ENCODE data around the gene ID3.

Gene ID3

GRCh38 chr1:23555270-23555985 is 3.9 kb downstream of the ID3 start:
- in situ Hi-C loops (cut with MboI; ENCODE audit: low pct_unique_long_range_greater_than_20kb, low sequenced_read_pairs, unreplicated experiment) = no loop called here
- TF ChIP-seq CTCF (IDR thresholded peaks at IDR 0.05; ENCODE audit: extremely low read depth, insufficient read depth, missing control alignments) = no peak
- DNase-seq (ENCODE audit: low spot score) = no peak

- peak; percentile 52 for TF ChIP-seq CTCF (IDR thresholded peaks at IDR 0.05; ENCODE audit: extremely low read depth, insufficient read depth, missing control alignments)
- in situ Hi-C loops (cut with MboI; ENCODE audit: low pct_unique_long_range_greater_than_20kb, low sequenced_read_pairs, unreplicated experiment) = no loop called here
- DNase-seq (ENCODE audit: low spot score) = peak; percentile 94
Measured at GRCh38 chr1:23554481-23555269, 4.6 kb downstream of the ID3 start.

- DNase-seq (ENCODE audit: low spot score) = no peak
- in situ Hi-C loops (cut with MboI; ENCODE audit: low pct_unique_long_range_greater_than_20kb, low sequenced_read_pairs, unreplicated experiment) = no loop called here
Measured at GRCh38 chr1:23554127-23554480, 5.2 kb downstream of the ID3 start.

GRCh38 chr1:23553231-23554126 is 5.8 kb downstream of the ID3 start:
- TF ChIP-seq CTCF (IDR thresholded peaks at IDR 0.05; ENCODE audit: extremely low read depth, insufficient read depth, missing control alignments) = no peak
- in situ Hi-C loops (cut with MboI; ENCODE audit: low pct_unique_long_range_greater_than_20kb, low sequenced_read_pairs, unreplicated experiment) = no loop called here
- DNase-seq (ENCODE audit: low spot score) = no peak

More at GRCh38 chr1:23554127-23554480, 5.2 kb downstream of the ID3 start:
- TF ChIP-seq CTCF (IDR thresholded peaks at IDR 0.05; ENCODE audit: extremely low read depth, insufficient read depth, missing control alignments) = no peak

GRCh38 chr1:23551849-23552248 is 7.5 kb downstream of the ID3 start:
- in situ Hi-C loops (cut with MboI; ENCODE audit: low pct_unique_long_range_greater_than_20kb, low sequenced_read_pairs, unreplicated experiment) = no loop called here
- no peak for TF ChIP-seq CTCF (IDR thresholded peaks at IDR 0.05; ENCODE audit: extremely low read depth, insufficient read depth, missing control alignments)
- DNase-seq (ENCODE audit: low spot score) = no peak

GRCh38 chr1:23548704-23549143 is 10.6 kb downstream of the ID3 start:
- no peak for TF ChIP-seq CTCF (IDR thresholded peaks at IDR 0.05; ENCODE audit: extremely low read depth, insufficient read depth, missing control alignments)
- in situ Hi-C loops (cut with MboI; ENCODE audit: low pct_unique_long_range_greater_than_20kb, low sequenced_read_pairs, unreplicated experiment) = loop anchor here (5.0 to 10.0 kb wide), 2 partner anchors 89 to 196 kb away; partner anchors contain the start of gene ELOA
- peak; percentile 18 for DNase-seq (ENCODE audit: low spot score)

All from GM13977 (cell line).